Right lobe of liver (tissue), 4 donors: ENCODE data around the gene EFHD2.

ENCODE experiments used
- CTCF ChIP-seq, 4 donors: fragments of 200-600 bp in 3 of 4; fragments of 450-650 bp in 1 of 4; IDR thresholded peaks; one replicate each; pipeline versions ENCODE4 v1.5.1 to v1.8.0; 2016 to 2022; ENCODE audit warnings: antibody characterized with exemption in 4 of 4, mild to moderate bottlenecking in 2 of 4
- POLR2A ChIP-seq: fragments of 450-650 bp; IDR thresholded peaks from one replicate; pipeline ENCODE4 v1.6.1; 2017; ENCODE audit warnings: antibody characterized with exemption, mild to moderate bottlenecking
- donor health status: DM: no; HTN: no; CAD: no.
- donor health status: DM: no; HTN: no; CAD: no.
- donor health status: DM: no; HTN: yes; CAD: no.

GRCh38 chr1:15382601-15383518 lies 26.8 kb upstream of the EFHD2 start:
- no peak for TF ChIP-seq CTCF (IDR thresholded peaks at IDR 0.05)
- TF ChIP-seq POLR2A: no peak
